H1 (cell line): ENCODE data around the gene NPBWR2.

Experiments used
- CTCF ChIP-seq, 3 experiments: IDR thresholded peaks; 1 replicate in 2 of 3; 2 replicates in 1 of 3; pipeline versions ENCODE4 v1.5.1 to v1.6.1; 2011; ENCODE audit warnings: low read length in 3 of 3, mild to moderate bottlenecking in 3 of 3, inconsistent platforms in 2 of 3, low read depth in 1 of 3, moderate library complexity in 1 of 3; ENCODE audit not compliant: insufficient read depth in 1 of 3; ENCODE audit errors: control extremely low read depth in 1 of 3
- EP300 ChIP-seq, 2 experiments: IDR thresholded peaks; 1 replicate in 1 of 2; 2 replicates in 1 of 2; pipeline ENCODE4 v1.6.1; 2011 to 2012; ENCODE audit warnings: low read depth in 2 of 2, low read length in 2 of 2, mild to moderate bottlenecking in 2 of 2, borderline replicate concordance in 1 of 2, inconsistent platforms in 1 of 2, moderate library complexity in 1 of 2
- EZH2 ChIP-seq: fragments of 200-600 bp; sonication (generic); IDR thresholded peaks from 2 replicates; pipeline ENCODE4 v1.7.1; 2012; ENCODE audit warnings: low read depth, mild to moderate bottlenecking, moderate library complexity, low read length, inconsistent platforms; ENCODE audit not compliant: severe bottlenecking
- GABPA ChIP-seq: IDR thresholded peaks from 2 replicates; pipeline ENCODE4 v1.6.1; 2011; ENCODE audit warnings: mild to moderate bottlenecking, low read length, moderate library complexity, borderline replicate concordance; ENCODE audit not compliant: insufficient read depth
- JUND ChIP-seq: IDR thresholded peaks from 2 replicates; pipeline ENCODE4 v1.6.1; 2011; ENCODE audit warnings: mild to moderate bottlenecking, improper control_type of control experiment, low read length
- SIN3A ChIP-seq, 2 experiments: IDR thresholded peaks in 1 of 2; conservative IDR thresholded peaks in 1 of 2; 2 replicates each; pipeline ENCODE4 v1.6.1; 2011 to 2012; ENCODE audit warnings: low read length in 2 of 2, improper control_type of control experiment in 1 of 2, low read depth in 1 of 2, mild to moderate bottlenecking in 1 of 2
- SP1 ChIP-seq: IDR thresholded peaks from 2 replicates; pipeline ENCODE4 v1.6.1; 2011; ENCODE audit warnings: low read depth, low read length
- TAF1 ChIP-seq: IDR thresholded peaks from 2 replicates; pipeline ENCODE4 v1.6.1; 2011; ENCODE audit warnings: mild to moderate bottlenecking, low read depth, low read length
- ZNF274 ChIP-seq: IDR thresholded peaks from 2 replicates; pipeline ENCODE4 v1.7.0; 2012; ENCODE audit warnings: low read length, borderline replicate concordance; ENCODE audit errors: extremely low read depth
- TF ChIP-seq, protein P1 (sequence below): IDR thresholded peaks from 2 replicates; pipeline ENCODE4 v1.6.1; 2012; ENCODE audit warnings: inconsistent platforms

GRCh38 chr20:64146936-64147477 lies 39.6 kb upstream of the NPBWR2 start:
- TF ChIP-seq, protein P1, sequence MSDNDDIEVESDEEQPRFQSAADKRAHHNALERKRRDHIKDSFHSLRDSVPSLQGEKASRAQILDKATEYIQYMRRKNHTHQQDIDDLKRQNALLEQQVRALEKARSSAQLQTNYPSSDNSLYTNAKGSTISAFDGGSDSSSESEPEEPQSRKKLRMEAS: no peak
- no peak for TF ChIP-seq TAF1
- no peak for TF ChIP-seq EP300 (IDR thresholded peaks at IDR 0.05; ENCODE audit: borderline replicate concordance in 1 of 2, low read depth in 2 of 2, low read length in 2 of 2)
- TF ChIP-seq SIN3A (conservative IDR thresholded peaks at IDR 0.05 in 1 of 2, IDR thresholded peaks at IDR 0.05 in 1 of 2; ENCODE audit: low read depth in 1 of 2, low read length in 2 of 2): no peak
- TF ChIP-seq CTCF (IDR thresholded peaks at IDR 0.05; ENCODE audit: control extremely low read depth in 1 of 3, insufficient read depth in 1 of 3, low read depth in 1 of 3, low read length in 3 of 3): no peak
- no peak for TF ChIP-seq ZNF274
- no peak for TF ChIP-seq EZH2
- TF ChIP-seq JUND: no peak
- no peak for TF ChIP-seq SP1
- no peak for TF ChIP-seq GABPA
